HepG2 (cell line): Measurements from ENCODE around the gene SLC6A16. TPM values are rescaled to one million over a fixed set of nuclear protein-coding genes. Genes with fewer than 3 reads are reported as not detected.

Source experiments
- JDP2 ChIP-seq: sonication (generic); formaldehyde crosslinking; IDR thresholded peaks from 2 replicates; pipeline ENCODE4 v1.8.1; 2022; ENCODE audit warnings: missing genetic modification reagents, borderline replicate concordance
- MAZ ChIP-seq, 2 experiments: sonication (generic) in 1 of 2; formaldehyde crosslinking in 1 of 2; IDR thresholded peaks; 2 replicates each; pipeline versions ENCODE4 v1.5.0 to v1.6.1; 2012 to 2020; ENCODE audit warnings: low read depth in 2 of 2, mild to moderate bottlenecking in 2 of 2, borderline replicate concordance in 1 of 2, improper control_type of control experiment in 1 of 2, low read length in 1 of 2, missing genetic modification reagents in 1 of 2, moderate library complexity in 1 of 2
- POLR2A ChIP-seq, 2 experiments: IDR thresholded peaks; 2 replicates each; pipeline ENCODE4 v1.6.1; 2011; ENCODE audit warnings: low read depth in 2 of 2, low read length in 2 of 2, mild to moderate bottlenecking in 1 of 2, moderate library complexity in 1 of 2; ENCODE audit not compliant: insufficient read depth in 1 of 2
- RXRA ChIP-seq: sonication (generic); formaldehyde crosslinking; IDR thresholded peaks from 2 replicates; pipeline ENCODE4 v1.5.1; 2020; ENCODE audit warnings: missing genetic modification reagents
- SP4 ChIP-seq: sonication (generic); formaldehyde crosslinking; IDR thresholded peaks from 2 replicates; pipeline ENCODE4 v1.8.1; 2023; ENCODE audit warnings: mild to moderate bottlenecking, missing genetic modification reagents
- THAP11 ChIP-seq: IDR thresholded peaks from 2 replicates; pipeline ENCODE4 v1.6.1; 2016; ENCODE audit warnings: missing biosample characterization, missing genetic modification reagents
- ZMAT3 ChIP-seq: sonication (generic); formaldehyde crosslinking; conservative IDR thresholded peaks from 2 replicates; pipeline ENCODE4 v1.7.0; 2021; ENCODE audit warnings: missing genetic modification reagents
- polyA plus RNA-seq, 8 experiments: library from polyadenylated mRNA; depleted of rRNA in 3 of 8; stranded (reverse) in 7 of 8; unstranded in 1 of 8; fragments of >200 nt; fragmentation: Illumina TruSeq in 4 of 8; extraction: Trizol in 4 of 8; gene quantifications; 2 replicates each; pipeline versions ENCODE4 v1.2.1 to v1.2.3, GENCODE V29; 2011 to 2016; ENCODE audit warnings: low read depth in 4 of 8, missing spikeins in 1 of 8, mixed read lengths in 1 of 8; ENCODE audit not compliant: insufficient read depth in 1 of 8
- total RNA-seq, 5 experiments: library from RNA; depleted of rRNA; stranded (reverse); fragments of >200 nt; fragmentation: Illumina TruSeq; extraction: Trizol; gene quantifications; 2 replicates each; pipeline ENCODE4 v1.2.3, GENCODE V29; 2016; ENCODE audit warnings: low read depth in 1 of 5
- TF ChIP-seq, protein P1 (sequence below): sonication (generic); formaldehyde crosslinking; conservative IDR thresholded peaks from 2 replicates; pipeline ENCODE4 v1.4.0; 2020; ENCODE audit warnings: missing genetic modification reagents

SLC6A16 gene
- total and polyA plus RNA-seq, 2 of the 13 experiments (the other 11 are each of a cell fraction or from before 2014, with no cell fraction given) = 0.07 to 0.18 TPM

DNA sequence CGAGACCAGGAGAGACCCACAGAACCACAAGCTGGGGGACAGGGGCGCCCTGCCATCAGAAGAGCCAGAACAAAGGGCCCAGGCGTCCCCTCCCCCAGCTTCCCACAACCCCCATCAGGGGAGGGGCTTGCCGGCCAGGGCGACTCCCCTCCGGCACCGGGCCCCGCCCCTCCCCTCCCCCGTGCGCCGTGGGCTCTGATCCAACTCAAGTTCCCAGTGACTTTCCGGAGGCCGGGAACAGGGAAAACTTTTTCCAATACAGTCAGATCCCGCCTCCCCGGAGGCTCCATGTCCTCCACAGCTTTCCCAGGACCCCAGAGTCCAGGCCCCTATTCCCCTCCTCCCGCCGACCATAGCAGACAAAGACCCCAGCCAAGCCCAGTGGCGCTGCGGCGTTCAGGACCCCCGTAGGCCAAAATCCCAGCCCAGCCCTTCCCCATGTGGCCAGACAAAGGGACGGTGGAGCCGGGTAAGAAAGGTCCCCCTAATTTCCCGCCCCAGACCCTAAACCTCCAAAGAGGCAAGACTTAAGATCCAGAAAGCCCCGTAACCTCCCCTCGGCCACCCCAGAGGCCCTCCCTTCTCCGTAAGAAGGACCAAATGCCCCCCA, 36.6 kb upstream of the SLC6A16 start (continued):
- 0 out of 2 replicates have a peak, but pooled peaks have one; percentile 42 for TF ChIP-seq MAZ (IDR thresholded peaks at IDR 0.05; ENCODE audit: borderline replicate concordance, low read depth, low read length)
- no peak for TF ChIP-seq MAZ (CRISPR knock-in tag; IDR thresholded peaks at IDR 0.05; ENCODE audit: low read depth)
- TF ChIP-seq SP4 (CRISPR knock-in tag) = 0 out of 2 replicates have a peak, but pooled peaks have one; percentile 41
- TF ChIP-seq RXRA (CRISPR knock-in tag) = 0 out of 2 replicates have a peak, but pooled peaks have one; percentile 16
- TF ChIP-seq, protein P1, sequence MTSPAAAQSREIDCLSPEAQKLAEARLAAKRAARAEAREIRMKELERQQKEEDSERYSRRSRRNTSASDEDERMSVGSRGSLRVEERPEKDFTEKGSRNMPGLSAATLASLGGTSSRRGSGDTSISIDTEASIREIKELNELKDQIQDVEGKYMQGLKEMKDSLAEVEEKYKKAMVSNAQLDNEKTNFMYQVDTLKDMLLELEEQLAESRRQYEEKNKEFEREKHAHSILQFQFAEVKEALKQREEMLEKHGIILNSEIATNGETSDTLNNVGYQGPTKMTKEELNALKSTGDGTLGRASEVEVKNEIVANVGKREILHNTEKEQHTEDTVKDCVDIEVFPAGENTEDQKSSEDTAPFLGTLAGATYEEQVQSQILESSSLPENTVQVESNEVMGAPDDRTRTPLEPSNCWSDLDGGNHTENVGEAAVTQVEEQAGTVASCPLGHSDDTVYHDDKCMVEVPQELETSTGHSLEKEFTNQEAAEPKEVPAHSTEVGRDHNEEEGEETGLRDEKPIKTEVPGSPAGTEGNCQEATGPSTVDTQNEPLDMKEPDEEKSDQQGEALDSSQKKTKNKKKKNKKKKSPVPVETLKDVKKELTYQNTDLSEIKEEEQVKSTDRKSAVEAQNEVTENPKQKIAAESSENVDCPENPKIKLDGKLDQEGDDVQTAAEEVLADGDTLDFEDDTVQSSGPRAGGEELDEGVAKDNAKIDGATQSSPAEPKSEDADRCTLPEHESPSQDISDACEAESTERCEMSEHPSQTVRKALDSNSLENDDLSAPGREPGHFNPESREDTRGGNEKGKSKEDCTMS (CRISPR knock-in tag) = no peak
- 0 out of 2 replicates have a peak, but pooled peaks have one; percentile 11 for TF ChIP-seq ZMAT3 (CRISPR knock-in tag)
- 0 out of 4 replicates have a peak, but pooled peaks have one; percentile 20 to 24 for TF ChIP-seq POLR2A (IDR thresholded peaks at IDR 0.05; ENCODE audit: insufficient read depth in 1 of 2, low read depth in 2 of 2, low read length in 2 of 2)
- TF ChIP-seq THAP11 (CRISPR knock-in tag) = 0 out of 2 replicates have a peak, but pooled peaks have one; percentile 39
- TF ChIP-seq JDP2 (CRISPR knock-in tag) = no peak
- TF ChIP-seq, all 625 proteins: peak for 31
